Right atrium auricular region (tissue), 2 donors: ENCODE data around the gene TEX11. TPM values are rescaled to one million over a fixed set of nuclear protein-coding genes. Genes with fewer than 3 reads are reported as not detected.

ENCODE experiments used
- DNase-seq: peaks from one replicate; pipeline ENCODE4 v3.0.0-alpha.2; 2019; ENCODE audit warnings: low spot score
- H3K27ac ChIP-seq, 2 donors: fragments of 200-600 bp; sonication (generic); 1 replicate in 1 of 2; 2 replicates in 1 of 2; pipeline ENCODE4 v1.5.1; 2016 to 2019
- H3K27me3 ChIP-seq, 2 donors: fragments of 200-600 bp; sonication (generic); one replicate each; pipeline versions ENCODE4 v1.5.1 to v1.6.0; 2017 to 2019
- H3K36me3 ChIP-seq: fragments of 200-600 bp; sonication (generic); one replicate; pipeline ENCODE4 v1.5.1; 2016
- H3K4me1 ChIP-seq, 2 donors: fragments of 200-600 bp; sonication (generic); one replicate each; pipeline versions ENCODE4 v1.5.1 to v1.6.0; 2017 to 2019
- H3K4me3 ChIP-seq, 2 donors: fragments of 200-600 bp; sonication (generic); 1 replicate in 1 of 2; 2 replicates in 1 of 2; pipeline ENCODE4 v1.5.1; 2017 to 2019; ENCODE audit warnings: mild to moderate bottlenecking in 1 of 2, moderate library complexity in 1 of 2
- H3K9me3 ChIP-seq, 2 donors: fragments of 200-600 bp; sonication (generic); one replicate each; pipeline ENCODE4 v1.5.1; 2019
- total RNA-seq, 2 donors: library from RNA; depleted of rRNA; stranded (reverse); fragments of >200 nt; gene quantifications; one replicate each; pipeline ENCODE4 v1.1.0, GENCODE V29; 2016
- TF ChIP-seq, protein P1 (sequence below), 2 donors: fragments of 200-600 bp; sonication (generic); IDR thresholded peaks; one replicate each; pipeline ENCODE4 v1.5.1; 2019; ENCODE audit warnings: antibody characterized with exemption in 2 of 2

The TEX11 gene
- total RNA-seq, 2 donors from 2014 or later: not detected

DNA sequence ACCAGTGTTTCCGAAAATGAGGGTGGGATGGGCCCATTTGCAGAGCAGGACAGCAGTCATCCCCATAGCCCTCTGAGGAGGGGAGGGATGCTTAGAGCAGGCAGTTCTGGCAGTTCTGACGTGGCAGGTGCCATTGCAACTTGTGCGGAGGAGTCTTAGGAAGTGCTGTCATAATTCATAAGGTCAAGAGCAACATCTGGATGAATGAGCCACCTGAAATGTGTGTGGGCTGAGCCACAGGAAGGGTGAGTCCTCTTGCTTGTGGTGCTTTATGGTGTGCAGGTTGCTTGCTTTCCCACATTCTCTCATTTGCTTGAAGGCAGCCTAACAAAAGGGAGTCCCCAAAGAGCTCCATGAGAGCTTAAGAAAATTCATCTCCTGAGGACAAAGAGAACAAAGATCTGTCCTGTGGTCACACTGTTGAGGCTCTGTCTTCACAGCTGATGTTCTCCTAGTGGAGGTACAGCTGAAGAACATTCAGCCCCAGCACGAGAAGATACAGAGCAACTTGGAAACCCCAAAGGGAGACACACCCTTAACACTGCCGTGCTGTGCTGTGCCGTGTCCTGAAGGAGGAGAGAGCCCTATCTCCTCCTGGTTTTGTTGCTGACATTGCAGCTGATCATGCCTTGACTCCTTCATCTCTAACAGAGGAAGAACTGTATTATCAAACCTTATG lies 403.6 kb downstream of the TEX11 start:
- TF ChIP-seq, protein P1, sequence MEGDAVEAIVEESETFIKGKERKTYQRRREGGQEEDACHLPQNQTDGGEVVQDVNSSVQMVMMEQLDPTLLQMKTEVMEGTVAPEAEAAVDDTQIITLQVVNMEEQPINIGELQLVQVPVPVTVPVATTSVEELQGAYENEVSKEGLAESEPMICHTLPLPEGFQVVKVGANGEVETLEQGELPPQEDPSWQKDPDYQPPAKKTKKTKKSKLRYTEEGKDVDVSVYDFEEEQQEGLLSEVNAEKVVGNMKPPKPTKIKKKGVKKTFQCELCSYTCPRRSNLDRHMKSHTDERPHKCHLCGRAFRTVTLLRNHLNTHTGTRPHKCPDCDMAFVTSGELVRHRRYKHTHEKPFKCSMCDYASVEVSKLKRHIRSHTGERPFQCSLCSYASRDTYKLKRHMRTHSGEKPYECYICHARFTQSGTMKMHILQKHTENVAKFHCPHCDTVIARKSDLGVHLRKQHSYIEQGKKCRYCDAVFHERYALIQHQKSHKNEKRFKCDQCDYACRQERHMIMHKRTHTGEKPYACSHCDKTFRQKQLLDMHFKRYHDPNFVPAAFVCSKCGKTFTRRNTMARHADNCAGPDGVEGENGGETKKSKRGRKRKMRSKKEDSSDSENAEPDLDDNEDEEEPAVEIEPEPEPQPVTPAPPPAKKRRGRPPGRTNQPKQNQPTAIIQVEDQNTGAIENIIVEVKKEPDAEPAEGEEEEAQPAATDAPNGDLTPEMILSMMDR (IDR thresholded peaks at IDR 0.05): no peak
- Histone ChIP-seq H3K36me3 (peaks cover 17% of the 10 kb centered on the region), H3K4me1 (no peaks in the 10 kb centered on the region), H3K4me3 (no peak overlapping the region), H3K27ac (no peak overlapping the region), H3K27me3 (no peaks in the 10 kb centered on the region), H3K9me3 (no peaks in the 10 kb centered on the region)
- DNase-seq: no peak

GRCh38 chrX:70500826-70501225 lies 407.7 kb downstream of the TEX11 start:
- TF ChIP-seq, protein P1 (IDR thresholded peaks at IDR 0.05): no peak
- no peaks in the 10 kb centered on the region for H3K4me1 ChIP-seq
- DNase-seq: no peak
- H3K9me3 ChIP-seq: no peaks in the 10 kb centered on the region
- no peaks in the 10 kb centered on the region for H3K27me3 ChIP-seq
- no peak overlapping the region for H3K4me3 ChIP-seq
- H3K27ac ChIP-seq: no peak overlapping the region
- H3K36me3 ChIP-seq: peaks cover 32% of the 10 kb centered on the region

GRCh38 chrX:70498129-70498528 lies 410.4 kb downstream of the TEX11 start:
- Histone ChIP-seq H3K4me1 (no peaks in the 10 kb centered on the region), H3K4me3 (no peak overlapping the region), H3K36me3 (peaks cover 48% of the 10 kb centered on the region), H3K27ac (no peak overlapping the region), H3K27me3 (no peaks in the 10 kb centered on the region), H3K9me3 (no peaks in the 10 kb centered on the region)
- DNase-seq: no peak
- TF ChIP-seq, protein P1 (IDR thresholded peaks at IDR 0.05): no peak

- peaks cover 48% of the 10 kb centered on the region for H3K36me3 ChIP-seq
- H3K4me3 ChIP-seq: no peak overlapping the region
- no peak for DNase-seq
- H3K27ac ChIP-seq: peak overlapping the region in 1 of 2 donors; percentile 40
- H3K9me3 ChIP-seq: no peaks in the 10 kb centered on the region
- no peaks in the 10 kb centered on the region for H3K27me3 ChIP-seq
- TF ChIP-seq, protein P1 (IDR thresholded peaks at IDR 0.05): no peak
- no peaks in the 10 kb centered on the region for H3K4me1 ChIP-seq
Measured at GRCh38 chrX:70497026-70497425, 411.5 kb downstream of the TEX11 start.

DNA sequence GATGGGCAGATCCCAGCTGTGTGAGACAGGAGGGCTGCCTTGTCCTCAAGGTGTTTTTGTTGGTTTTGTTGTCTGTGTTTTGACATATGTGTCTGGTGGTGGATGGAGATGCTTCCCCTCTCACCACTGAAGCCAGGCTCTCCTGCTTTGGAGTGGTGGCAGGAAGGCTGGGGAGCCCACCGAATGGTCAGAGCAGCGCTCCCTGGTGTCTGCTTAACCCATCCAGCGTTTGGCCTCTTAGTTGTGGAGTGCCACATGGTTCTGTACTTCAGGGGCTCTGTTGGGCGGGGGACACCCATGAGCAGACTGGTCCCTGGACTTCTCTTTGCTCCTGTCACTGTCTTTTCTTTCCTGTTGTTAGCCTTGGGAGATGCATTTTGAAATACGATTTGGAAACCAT lies 412.0 kb downstream of the TEX11 start:
- peak overlapping the region in 1 of 2 donors; percentile 40 for H3K27ac ChIP-seq
- no peaks in the 10 kb centered on the region for H3K9me3 ChIP-seq
- H3K4me3 ChIP-seq: no peak overlapping the region
- H3K27me3 ChIP-seq: no peaks in the 10 kb centered on the region
- TF ChIP-seq, protein P1 (IDR thresholded peaks at IDR 0.05): no peak
- no peaks in the 10 kb centered on the region for H3K4me1 ChIP-seq
- no peak for DNase-seq
- H3K36me3 ChIP-seq: peaks cover 47% of the 10 kb centered on the region

- H3K36me3 ChIP-seq: peaks cover 26% of the 10 kb centered on the region
- H3K27me3 ChIP-seq: no peaks in the 10 kb centered on the region
- DNase-seq: no peak
- H3K27ac ChIP-seq: no peak overlapping the region
- H3K9me3 ChIP-seq: no peaks in the 10 kb centered on the region
- H3K4me3 ChIP-seq: no peak overlapping the region
- TF ChIP-seq, protein P1 (IDR thresholded peaks at IDR 0.05): no peak
- H3K4me1 ChIP-seq: no peaks in the 10 kb centered on the region
Measured at GRCh38 chrX:70494441-70494840, 414.1 kb downstream of the TEX11 start.
